DMS 273 (cell line): ENCODE measurements around the gene CLEC1B.
"Not testable (repeated sequence)": the region's sequence is repeated elsewhere in the genome, so short reads cannot be mapped to it uniquely, and the experiment has no call there.

Experiments
- DNase-seq: peaks from one replicate; lab custom pipeline; 2025; ENCODE audit not compliant: unreplicated experiment; lab: John Stamatoyannopoulos, UW

The CLEC1B gene

GRCh38 chr12:9999016-9999415, at the start of gene CLEC1B:
Gene CLEC1B, minus strand, starts transcription at chr12:9999121. Its CDS starts 21 bp downstream, at chr12:9999100.
- DNase-seq = no peak

GRCh38 chr12:10048526-10048925, 49.6 kb upstream of the CLEC1B start:
- DNase-seq = no peak

DNA sequence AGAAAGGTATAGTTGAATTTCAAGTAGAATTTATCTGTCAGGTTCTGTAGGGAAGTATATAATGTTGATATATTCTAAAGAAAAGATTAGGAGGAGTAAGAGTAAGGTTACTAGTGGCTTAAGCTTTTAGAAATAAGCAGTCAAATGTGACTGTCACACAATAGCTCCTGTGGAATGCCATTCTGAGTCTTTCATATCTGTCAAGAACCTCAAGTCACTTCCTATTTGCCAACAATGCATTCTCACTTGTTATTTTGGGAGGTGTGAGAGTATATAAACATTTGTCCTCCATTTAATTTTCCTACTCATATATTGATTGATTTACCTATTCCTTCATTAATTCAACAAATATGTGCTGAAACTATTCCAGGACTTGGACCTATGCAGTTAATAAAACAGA, 43.2 kb upstream of the CLEC1B start:
- no peak for DNase-seq

- DNase-seq = peak; percentile 0
These were observed 35.0 kb upstream of the CLEC1B start for GRCh38 chr12:10033783-10034545.

- DNase-seq = no peak
These were observed 32.9 kb upstream of the CLEC1B start for GRCh38 chr12:10031771-10032175.

- DNase-seq = no peak
These were observed 32.4 kb upstream of the CLEC1B start for GRCh38 chr12:10031321-10031720.

GRCh38 chr12:10030446-10030845, 31.5 kb upstream of the CLEC1B start, which contains the start of gene CLEC9A:
Gene CLEC9A, plus strand, starts transcription at chr12:10030682. Its CDS starts 22,006 bp downstream, at chr12:10052688.
- DNase-seq = no peak

DNA sequence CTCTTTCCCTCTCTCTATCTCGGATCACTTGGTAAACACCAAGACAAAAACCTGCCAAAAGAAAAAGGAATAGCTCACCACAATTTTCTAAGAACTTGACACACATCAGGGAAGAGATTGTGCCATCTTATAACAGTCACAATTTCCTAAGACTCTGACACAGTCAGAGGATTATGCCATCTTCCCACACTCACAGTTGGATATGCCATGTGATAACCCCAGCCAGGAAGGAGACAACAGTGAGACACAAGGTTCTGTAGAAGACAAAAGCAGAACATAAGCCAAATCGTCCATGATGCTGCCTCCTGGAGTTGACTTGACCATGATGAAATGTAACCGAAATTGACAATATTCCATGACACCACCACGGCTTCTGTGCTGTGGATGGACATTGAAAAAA, 28.8 kb upstream of the CLEC1B start:
- no peak for DNase-seq

GRCh38 chr12:10027311-10027710, 28.4 kb upstream of the CLEC1B start:
- no peak for DNase-seq

DNA sequence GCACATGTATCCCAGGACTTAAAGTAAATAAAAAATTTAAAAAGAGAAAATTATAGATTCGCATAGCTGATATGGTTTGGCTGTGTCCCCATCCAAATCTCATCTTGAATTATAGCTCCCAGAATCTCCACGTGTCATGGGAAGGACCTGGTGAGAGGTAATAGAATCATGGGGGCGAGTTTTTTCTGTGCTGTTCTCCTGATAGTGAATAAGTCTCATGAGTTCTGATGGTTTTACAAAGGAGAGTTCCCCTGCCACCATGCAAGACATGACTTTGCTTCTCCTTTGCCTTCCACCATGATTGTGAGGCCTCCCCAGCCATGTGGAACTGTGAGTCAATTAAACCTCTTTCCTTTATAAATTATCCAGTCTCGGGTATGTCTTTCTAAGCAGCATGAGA, 27.7 kb upstream of the CLEC1B start:
- not testable (repeated sequence) for DNase-seq

DNA sequence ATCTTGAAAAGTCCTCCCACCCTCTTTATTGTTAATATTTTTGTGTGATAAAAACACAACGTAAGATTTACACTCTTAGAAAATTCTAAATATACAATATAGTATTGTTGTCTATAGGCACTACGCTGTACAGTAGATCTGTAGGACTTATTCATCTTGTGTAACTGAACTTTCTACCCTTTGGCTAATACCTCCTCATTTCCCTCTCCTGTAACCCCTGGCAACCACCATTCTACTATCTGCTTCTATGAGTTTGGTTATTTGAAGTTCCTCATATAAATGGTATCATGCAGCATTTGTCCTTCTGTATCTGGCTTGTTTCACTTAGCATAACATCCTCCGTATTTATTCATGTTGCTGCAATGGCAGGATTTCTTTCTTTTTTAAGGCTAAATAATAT, 26.3 kb upstream of the CLEC1B start:
- no peak for DNase-seq

- DNase-seq = no peak
These were observed 22.4 kb upstream of the CLEC1B start for GRCh38 chr12:10021342-10021741.

- DNase-seq = no peak
These were observed 19.5 kb upstream of the CLEC1B start for GRCh38 chr12:10018386-10018785.

DNA sequence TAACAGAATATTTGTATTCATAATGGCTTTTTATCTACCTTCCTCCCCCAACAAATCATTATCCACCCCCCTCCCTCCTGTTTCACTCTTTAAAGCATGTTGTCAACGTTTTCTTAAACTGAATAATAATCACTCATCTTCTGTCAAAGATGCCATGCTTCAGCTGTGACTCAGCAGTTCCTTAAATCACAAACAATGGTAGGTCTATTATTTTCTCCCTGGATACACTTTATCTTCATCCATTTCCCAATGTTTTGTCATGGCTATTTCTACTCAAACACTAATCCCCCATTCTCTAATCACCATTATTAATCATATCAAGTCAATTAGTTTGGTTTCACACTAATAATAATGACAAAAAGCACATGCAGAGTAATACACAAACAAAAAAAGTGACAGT, 18.0 kb upstream of the CLEC1B start:
- DNase-seq = no peak

DNA sequence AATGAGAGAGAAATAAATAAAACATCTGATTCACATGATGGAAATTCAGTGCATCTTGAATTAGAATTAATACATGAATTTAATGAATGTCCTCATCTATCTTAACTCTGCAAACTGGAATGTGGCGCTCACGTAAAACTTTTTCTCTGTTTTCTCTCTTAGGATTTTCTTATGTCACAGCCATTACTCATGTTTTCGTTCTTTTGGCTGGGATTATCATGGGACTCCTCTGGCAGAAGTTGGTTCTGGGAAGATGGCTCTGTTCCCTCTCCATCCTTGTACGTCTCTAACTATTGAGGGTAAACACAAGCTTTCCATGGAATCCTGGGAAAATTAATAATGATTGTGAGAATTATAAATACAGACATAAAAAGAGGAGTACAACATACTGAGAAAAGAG, 16.5 kb upstream of the CLEC1B start:
- no peak for DNase-seq

GRCh38 chr12:10012630-10013330, 13.9 kb upstream of the CLEC1B start:
- no peak for DNase-seq

DNA sequence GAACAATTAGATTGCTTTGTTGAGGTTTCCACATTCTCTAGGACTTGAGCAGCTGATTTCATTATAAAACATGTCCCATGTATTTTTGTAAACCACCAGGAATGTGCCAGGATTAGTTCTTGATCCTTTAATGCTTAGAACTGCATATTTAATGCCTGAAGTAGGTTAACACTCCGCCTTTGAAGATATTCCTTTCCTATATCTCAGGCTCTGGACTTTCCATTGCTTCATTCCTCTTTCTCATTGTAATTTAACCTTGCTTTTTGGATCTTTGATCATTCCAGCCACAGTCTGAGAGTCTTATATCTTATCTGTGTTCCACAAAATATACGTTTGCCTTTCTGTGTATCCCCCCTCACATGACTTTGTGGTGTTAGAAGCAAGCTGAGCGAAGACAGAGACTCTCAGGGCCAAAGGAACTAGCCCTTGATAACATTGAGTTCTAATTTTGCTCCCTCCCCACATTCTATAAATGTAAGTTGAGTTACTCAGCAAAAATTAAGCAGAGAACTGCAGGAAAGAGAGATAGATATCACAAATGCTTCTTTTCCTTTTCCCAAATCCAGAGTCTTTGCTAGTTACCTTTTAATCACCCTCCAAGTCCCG, 2.4 kb upstream of the CLEC1B start:
- no peak for DNase-seq

GRCh38 chr12:9992296-9992695, 6.6 kb downstream of the CLEC1B start:
- no peak for DNase-seq

- DNase-seq = no peak
These were observed 7.0 kb downstream of the CLEC1B start for GRCh38 chr12:9991876-9992275.

DNA sequence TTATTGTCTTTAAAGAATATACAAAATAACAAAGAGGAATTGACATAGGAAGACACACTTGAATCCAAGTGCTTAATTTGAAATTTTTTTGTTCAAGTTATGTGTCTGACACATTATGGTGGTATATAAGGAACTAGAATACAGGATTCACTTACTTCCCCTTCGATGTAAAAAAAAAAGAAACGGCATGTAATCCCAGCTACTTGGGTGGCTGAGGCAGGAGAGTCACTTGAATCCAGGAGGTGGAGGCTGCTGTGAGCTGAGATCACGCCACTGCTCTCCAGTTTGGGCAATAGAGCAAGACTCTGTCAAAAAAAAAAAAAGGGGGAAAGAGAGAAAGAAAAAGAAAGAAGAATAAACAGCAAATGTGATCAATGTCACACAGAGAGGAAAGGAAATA, 18.8 kb downstream of the CLEC1B start:
- no peak for DNase-seq

DNA sequence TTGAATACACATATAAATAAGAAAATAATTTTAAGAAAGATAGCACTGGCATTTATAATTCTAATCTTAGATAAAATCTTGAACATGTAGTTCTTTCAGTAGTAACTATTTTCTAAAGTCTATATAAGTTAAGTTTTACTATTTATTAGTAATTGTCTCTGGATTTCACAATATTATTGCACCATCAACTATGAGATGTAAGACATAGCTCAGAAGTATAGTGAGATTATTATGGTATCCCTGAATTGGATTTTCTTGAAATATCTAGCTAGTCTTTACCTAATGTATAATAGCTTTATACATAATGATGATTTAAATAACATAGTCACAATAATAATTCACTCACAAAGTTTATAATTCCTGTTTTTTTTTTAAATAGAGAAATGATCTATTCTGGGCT, 21.0 kb downstream of the CLEC1B start:
- DNase-seq = no peak

DNA sequence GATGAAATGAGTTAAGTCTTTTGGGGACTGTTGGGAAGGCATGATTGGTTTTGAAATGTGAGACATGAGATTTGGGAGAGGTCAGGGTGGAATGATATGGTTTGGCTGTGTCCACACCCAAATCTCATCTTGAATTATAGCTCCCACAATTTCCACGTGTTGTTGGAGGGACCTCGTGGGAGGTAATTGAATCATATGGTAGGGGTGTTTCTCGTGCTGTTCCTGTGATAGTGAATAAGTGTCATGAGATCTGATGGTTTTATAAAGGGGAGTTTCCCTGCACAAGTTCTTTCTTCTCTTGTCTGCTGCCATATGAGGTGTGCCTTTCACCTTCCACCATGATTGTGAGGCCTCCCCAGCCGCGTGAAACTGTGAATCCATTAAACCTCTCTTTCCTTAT, 22.3 kb downstream of the CLEC1B start:
- DNase-seq = not testable (repeated sequence)
